T-helper 1 cell treated with Interleukin-12 subunit alpha and Interleukin-12 subunit beta and Interleukin-4 antibody, amounts not matched to agents 30 ng/mL and 1 ng/mL, for 36 hours (primary cell): ENCODE results near the gene CD7. TPM values are rescaled to one million over a fixed set of nuclear protein-coding genes. Genes with fewer than 3 reads are reported as not detected.

Source experiments
- intact Hi-C: fragments of 100-400 bp; cut with micrococcal nuclease; formaldehyde crosslinking; loops from one replicate; pipeline ENCODE4 v1.15.1; 2024
- total RNA-seq: library from RNA; stranded (reverse); gene quantifications from 2 replicates; pipeline ENCODE4 v1.2.3, GENCODE V29; 2022

CD7 gene
- total RNA-seq: 398 and 405 TPM in 2 replicates

GRCh38 chr17:82317394-82318168 is at the start of gene CD7:
Gene CD7, minus strand, starts transcription at chr17:82317608. Its CDS starts 113 bp downstream, at chr17:82317495.
- intact Hi-C loops: loop anchor here (1.0 kb wide), 3 partner anchors 14 to 19 kb away; partner anchors contain the start of gene SECTM1

DNA sequence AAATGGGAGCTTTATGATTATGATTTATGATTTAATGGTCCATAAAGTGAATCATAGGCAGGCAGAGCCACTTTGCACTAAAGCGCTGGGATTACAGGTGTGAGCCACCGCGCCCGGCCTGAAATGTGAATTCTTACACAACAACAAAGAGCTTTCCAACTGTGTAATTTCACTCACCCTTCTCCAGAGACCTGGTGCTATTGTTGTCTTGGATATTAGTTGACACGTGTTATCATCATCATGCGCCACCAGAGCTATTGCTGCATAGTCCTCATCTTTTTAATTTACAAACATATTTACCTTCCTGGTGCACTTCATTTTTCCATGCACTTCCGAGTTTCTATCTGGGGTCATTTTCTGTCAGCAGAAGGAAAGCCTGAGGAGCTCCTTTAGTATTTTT is 49.3 kb upstream of the CD7 start:
- intact Hi-C loops: no loop called here

GRCh38 chr17:82365606-82366295 is 48.3 kb upstream of the CD7 start:
- intact Hi-C loops: no loop called here

DNA sequence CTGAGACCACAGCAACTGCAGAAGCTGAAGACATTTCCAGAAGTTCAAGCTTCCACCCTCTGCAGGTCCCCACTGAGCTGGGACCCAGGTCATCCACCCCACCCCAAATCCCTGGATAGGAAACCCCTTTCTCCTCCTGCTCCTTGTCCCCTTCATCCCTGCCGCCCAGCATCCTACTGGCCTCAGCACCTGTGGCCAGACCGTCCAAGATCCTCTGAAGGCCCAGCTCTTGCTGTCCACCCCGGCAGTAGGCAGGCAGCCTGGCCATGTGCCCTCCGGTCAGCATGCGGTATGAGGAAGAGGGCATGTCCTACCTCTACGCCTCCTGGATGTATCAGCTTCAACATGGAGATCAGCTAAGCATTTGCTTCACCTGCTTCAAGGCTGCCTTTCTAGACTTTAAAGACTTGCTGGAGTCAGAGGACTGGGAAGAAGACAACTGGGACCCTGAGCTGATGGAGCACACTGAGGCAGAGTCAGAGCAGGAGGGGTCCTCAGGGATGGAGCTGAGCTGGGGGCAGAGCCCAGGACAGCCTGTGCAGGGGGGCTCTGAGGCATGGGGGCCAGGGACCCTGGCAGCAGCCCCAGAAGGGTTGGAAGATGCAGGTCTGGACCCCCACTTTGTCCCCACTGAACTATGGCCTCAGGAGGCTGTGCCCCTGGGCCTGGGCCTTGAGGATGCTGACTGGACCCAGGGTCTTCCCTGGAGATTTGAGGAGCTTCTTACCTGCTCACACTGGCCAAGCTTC is 44.7 kb upstream of the CD7 start:
- intact Hi-C loops: no loop called here

GRCh38 chr17:82359451-82360074 is 42.2 kb upstream of the CD7 start:
- intact Hi-C loops: loop anchor here (10.0 kb wide), 1 partner anchor 415 kb away; no protein-coding TSS in a partner anchor

DNA sequence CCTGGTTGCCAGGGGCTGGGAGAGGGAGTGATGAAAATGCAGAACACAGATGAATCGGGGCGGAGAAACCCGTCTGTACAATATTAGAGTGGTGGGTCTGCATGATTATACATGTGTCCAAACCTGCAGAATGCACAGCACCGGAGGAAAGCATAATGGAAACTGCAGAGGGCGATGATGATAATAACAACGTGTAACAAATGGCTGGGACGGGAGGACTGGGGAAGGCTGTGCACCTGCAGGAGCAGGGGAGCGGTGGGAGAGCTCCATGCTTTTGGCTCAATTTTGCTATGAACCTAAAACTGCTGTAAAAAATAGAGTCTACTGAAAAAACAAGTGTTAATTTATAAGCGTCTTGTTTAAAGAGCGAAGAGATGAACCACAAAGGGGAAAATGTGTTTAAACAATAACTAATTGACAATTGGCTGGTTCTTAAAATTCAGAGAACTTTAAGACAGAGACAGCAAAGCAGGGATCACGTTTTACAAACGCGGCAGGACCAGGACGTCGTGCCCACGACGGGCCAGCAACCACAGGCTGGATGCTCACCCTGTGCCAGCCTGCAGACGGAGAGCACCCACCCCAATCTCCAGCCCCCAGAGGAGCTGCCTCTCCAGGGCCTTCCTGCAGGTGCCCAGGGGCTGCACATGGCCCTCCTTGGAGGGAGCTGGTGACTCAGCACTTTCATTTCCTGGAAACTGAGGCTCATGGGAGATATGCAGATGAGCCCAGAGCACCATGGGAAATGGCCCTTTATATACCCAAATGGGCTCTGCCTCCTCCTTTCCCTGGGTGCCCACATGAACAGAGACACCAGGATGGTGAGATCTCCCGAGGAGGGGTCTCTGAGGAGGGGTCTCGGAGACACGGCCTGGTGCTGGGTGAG is 41.3 kb upstream of the CD7 start, which contains the start of gene TEX19:
Gene TEX19 (plus strand): TSS at position 783 of the 886 bp plus-strand sequence. CDS start 2,904 bp downstream, outside the sequence.
- intact Hi-C loops: loop anchor here (10.0 kb wide), 1 partner anchor 416 kb away; no protein-coding TSS in a partner anchor

GRCh38 chr17:82357394-82357793 is 40.0 kb upstream of the CD7 start:
- intact Hi-C loops: loop anchor here (10.0 kb wide), 1 partner anchor 417 kb away; no protein-coding TSS in a partner anchor

DNA sequence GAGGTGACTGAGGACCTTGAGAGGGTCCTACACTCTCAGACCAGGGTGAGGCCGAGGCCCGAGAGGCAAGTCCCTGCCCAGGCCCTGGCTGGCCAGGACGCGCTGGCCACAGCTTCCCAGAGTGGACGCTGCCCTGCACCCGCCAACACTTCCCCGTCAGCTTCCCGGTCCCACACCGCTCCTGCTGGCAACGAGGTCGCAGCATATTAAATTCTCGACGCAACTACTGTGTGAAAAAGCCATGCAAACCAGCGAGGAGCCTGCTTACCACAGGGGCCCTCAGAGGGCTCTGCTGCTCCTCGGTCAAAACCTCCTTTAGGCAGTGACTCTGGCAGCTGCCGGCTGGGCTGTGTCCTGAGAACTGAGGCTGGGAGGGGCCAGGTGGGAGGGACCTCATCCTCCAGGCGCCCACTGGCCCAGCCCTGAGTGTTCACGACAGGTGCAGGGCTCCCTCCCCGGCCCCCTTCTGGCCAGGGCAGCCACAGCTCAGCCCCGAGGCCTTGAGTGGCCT is 39.5 kb upstream of the CD7 start:
- intact Hi-C loops: loop anchor here (10.0 kb wide), 1 partner anchor 418 kb away; no protein-coding TSS in a partner anchor

DNA sequence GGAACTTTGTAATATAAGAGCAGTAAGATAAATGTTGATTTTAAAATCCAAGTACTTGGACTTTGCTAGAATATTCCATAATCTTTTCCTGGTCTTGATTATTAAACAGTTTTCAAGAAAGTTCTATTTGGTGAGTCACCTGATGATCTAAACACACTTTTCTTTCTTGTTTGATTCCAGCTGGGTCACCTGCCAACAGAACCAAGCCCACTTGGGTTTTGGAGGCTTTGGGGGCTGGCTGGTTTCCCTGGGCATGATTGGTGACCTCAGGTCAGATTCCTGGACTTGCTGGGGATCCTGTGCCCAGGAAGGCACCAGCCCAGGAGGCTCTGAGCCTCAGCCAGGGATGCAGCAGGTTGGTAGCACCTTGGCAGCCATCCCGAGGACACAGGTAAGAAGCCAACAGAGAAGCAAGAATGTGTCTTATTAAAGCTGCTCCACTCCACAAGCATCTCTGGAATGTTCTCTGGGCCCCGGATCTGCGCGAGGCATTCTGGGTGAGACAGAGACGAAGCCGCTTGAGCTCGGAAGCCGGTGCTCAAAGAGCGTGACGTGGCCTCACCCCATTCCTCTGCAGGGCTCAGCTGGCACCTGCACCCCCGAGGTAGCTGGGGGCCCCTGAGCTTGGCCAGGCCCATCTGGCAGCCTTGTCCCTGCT is 38.5 kb upstream of the CD7 start:
- intact Hi-C loops: loop anchor here (10.0 kb wide), 1 partner anchor 419 kb away; no protein-coding TSS in a partner anchor

- intact Hi-C loops: loop anchor here (10.0 kb wide), 1 partner anchor 420 kb away; no protein-coding TSS in a partner anchor
These were observed 37.4 kb upstream of the CD7 start for GRCh38 chr17:82354804-82355308.

- intact Hi-C loops: loop anchor here (10.0 kb wide), 1 partner anchor 421 kb away; no protein-coding TSS in a partner anchor
These were observed 36.1 kb upstream of the CD7 start for GRCh38 chr17:82353484-82353883.

DNA sequence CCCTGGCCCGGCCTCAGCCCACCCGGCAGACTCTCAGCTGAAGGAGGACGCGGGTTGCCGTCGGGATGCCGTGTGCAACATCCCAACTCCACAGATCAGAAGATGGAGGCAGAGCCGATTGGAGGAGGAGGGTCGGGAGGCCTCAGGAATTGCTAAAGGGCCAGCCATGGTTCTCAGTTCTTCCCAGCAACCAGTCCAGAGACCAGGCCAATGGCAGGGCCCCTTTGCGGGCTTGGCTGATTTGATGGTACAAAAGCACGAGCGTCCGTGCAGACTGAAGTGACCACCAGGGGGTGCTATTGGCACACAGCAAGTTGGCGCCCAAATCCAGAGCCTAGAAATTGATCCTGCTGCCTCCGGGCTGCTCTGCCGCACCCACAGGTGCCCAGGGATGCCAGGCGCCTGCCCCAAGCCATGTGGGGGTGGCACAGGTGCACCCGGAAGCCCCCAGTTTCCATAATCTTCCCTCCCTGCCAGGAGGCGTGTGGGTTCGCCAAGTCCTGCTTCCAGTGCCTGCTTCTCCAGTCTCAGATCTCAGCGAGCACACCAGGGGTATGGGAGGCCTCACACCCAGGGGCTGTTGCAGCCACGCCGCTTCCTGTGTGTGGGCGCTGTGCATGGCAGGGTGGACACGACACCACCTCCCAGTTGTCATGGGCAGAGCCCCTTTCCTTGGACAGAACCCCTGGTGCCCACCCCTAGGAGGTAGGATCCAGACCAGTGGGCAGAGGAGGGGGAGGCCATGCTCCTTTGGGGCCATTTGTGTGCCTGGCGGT is 34.5 kb upstream of the CD7 start:
- intact Hi-C loops: loop anchor here (1.0 to 10.0 kb wide), 4 partner anchors 62 to 423 kb away; no protein-coding TSS in a partner anchor

DNA sequence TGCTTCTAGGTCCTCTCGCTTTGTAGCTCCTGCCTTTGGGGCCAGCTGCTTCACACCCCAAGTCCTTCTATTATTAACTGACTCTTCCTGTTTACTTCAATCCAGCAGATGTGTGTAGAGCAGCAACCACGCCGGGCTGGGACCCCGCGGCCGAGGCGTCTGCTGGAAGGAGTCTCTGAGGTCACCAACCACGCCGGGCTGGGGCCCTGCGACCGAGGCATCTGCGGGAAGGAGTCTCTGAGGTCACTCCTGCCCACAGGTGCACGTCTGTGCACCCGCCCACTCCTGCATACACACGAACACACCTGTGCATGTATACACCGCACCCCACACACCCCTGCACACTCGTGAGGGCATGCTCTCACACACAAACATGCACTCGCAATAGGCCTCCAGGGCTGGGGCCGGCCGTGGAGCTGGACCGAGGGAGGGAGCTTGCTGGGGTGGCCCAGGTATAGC is 33.9 kb upstream of the CD7 start:
- intact Hi-C loops: loop anchor here (1.0 to 10.0 kb wide), 3 partner anchors 63 to 424 kb away; no protein-coding TSS in a partner anchor

DNA sequence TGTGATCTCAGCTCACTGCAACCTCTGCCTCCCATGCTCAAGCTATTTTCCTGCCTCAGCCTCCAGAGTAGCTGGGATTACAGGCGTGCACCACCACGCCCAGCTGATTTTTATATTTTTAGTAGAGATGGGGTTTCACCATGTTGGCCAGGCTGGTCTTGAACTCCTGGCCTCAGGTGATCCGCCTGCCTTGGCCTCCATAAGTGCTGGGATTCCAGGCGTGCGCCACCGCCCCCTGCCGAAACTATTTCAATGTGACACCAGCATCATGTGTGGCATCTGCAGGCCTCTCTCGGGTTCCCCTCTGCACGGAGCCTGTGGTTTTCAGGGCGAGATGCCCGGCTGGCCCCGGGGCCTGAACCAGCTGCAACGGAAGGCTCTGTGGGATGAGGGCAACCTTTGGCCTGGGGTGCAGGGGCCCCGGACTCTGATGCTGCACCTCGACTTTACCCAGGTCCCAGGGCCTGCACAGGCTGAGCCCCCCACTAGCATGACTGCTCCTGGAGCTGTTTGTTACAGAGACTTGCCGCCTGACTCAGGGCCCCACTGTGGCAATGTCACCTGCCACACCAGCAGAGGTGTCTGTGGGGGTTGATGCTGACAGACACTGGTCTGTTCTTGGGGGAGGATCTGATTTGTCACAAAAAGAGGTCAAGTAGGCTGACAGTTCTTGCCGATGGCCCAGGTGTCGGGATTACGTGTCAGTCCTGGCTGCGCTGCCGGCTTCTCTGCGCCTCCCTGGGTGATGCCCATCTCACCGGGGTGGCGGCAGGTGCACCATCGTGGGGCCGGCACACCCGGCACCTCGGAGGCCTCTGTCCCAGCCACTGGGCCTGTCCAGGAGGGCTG is 33.0 kb upstream of the CD7 start:
- intact Hi-C loops: loop anchor here (1.0 to 10.0 kb wide), 3 partner anchors 64 to 424 kb away; no protein-coding TSS in a partner anchor

GRCh38 chr17:82349287-82349701 is 31.9 kb upstream of the CD7 start:
- intact Hi-C loops: no loop called here

DNA sequence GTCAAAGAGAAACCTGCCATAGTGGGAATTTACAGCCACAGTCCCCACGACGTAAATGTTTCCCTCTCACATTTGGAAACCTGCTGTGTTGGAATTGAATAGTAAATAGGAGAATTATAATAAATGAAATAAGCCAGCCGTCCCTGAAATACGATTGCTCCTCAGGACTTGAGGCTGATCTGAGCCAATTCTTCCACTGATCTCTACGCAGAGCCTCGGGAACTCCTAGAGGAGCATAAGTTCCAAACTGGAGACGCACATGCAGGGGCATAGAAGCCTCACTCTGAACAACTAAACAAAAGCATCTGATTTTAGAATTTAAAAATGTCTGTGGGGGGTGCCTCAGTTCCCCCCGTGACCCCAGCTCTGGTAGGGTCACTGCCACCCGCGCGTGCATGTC is 31.5 kb upstream of the CD7 start:
- intact Hi-C loops: no loop called here

- intact Hi-C loops: no loop called here
These were observed 31.0 kb upstream of the CD7 start for GRCh38 chr17:82348434-82348833.
